HG03571 (cell line): ENCODE data around the gene CAMKK2.
"Not testable (repeated sequence)": the region's sequence is repeated elsewhere in the genome, so short reads cannot be mapped to it uniquely, and the experiment has no call there.

ENCODE experiments used
- ATAC-seq: cut with Tn5 transposase; IDR thresholded peaks from one replicate; pipeline ENCODE4 v1.9.1; 2021; ENCODE audit not compliant: unreplicated experiment

Gene CAMKK2

GRCh38 chr12:121296618-121297434, at the start of gene CAMKK2:
TSS of gene CAMKK2 (minus strand) at chr12:121296709. CDS start at chr12:121274526, 22,183 bp downstream.
- ATAC-seq: peak; percentile 73

DNA sequence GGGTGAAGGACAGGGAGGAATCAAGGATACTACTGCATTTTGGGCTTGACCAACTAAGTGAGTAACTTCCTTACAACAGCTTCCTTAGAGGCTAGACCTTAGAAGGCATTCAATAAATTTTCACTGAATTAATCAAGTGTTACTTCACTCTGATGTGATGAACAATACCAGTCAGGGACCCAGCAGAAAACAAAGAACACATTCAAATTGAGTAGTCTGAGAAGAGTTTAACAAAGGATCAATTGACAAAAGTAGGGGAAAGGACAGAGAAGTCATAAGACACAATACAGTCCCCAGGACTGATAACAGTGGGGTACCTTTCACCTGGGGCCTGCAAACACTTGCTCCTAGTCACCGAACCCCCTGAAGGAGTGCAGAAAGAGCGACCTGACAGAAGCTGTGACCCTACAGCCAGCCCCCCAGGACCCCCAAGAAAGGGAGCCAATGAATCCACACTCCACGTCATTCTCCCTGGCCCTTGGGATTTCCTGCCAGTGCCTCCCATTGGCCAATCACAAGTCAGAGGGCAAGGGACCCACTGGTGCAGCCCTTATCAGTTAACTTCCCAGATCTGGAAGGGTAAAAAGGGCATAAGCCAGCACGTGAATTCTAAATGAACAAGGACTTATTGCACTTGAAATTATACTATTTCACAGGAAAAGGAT, 48.8 kb upstream of the CAMKK2 start:
- no peak for ATAC-seq

DNA sequence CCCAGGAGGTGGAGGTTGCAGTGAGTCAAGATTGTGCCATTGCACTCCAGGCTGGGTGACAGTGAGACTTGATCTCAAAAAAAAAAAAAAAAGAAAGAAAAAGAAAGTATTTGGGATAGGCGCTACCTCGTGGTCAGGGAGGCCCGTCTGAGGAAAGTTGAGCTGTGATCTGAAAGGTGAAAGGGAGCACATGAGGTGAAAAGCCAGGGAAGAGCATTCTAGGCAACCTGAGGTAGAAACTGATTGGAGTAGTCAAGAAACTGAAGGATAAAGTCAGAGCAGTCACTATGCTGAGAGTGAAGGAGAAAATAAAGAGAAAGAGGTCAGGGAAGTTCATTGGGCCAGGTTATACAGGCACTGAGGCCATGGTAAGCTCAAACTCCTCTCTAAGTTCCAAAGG, 48.0 kb upstream of the CAMKK2 start:
- ATAC-seq: no peak

DNA sequence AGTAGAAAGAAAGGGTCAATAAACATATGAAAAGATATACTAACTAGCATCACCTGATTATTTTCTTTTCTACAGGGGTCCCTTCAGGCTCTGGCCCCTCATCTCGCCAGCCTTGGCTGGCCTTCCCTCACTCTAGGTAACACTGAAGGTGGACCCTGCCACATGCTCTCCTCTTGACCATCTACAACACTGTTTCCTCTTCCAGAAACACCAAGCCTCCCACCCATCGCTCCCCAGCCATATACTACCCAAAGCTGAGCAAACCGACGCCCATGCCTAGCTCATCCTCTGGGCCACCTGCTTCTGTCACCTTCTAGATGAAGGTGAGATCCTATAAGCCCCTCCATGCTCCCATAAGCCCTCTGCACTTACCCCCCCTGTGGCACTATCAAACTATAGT, 40.9 kb upstream of the CAMKK2 start:
- ATAC-seq: no peak

- ATAC-seq: no peak
These were observed 38.2 kb upstream of the CAMKK2 start for GRCh38 chr12:121334513-121335343.

GRCh38 chr12:121333747-121334146, 37.2 kb upstream of the CAMKK2 start:
- no peak for ATAC-seq

GRCh38 chr12:121331248-121331647, 34.7 kb upstream of the CAMKK2 start:
- no peak for ATAC-seq

DNA sequence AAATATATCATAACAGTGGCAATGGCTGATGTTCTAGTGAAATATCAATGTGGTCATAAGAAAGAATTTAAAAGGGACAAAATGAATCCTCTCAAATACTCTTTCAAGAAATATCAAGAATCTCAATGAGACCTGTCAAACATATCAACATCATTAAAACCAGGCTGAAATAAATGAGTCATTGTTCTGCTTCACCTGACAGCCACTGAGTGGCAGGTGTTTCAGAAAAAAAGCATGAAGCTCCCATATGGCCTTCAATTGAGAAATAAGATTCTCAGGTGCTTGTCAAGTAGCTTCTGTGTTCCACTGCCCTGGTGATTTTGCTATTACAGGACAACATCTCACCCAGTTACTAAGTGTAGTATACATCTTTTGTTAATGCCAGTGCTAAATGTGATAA, 34.2 kb upstream of the CAMKK2 start:
- ATAC-seq: no peak

- ATAC-seq: no peak
These were observed 33.7 kb upstream of the CAMKK2 start for GRCh38 chr12:121330195-121330594.

DNA sequence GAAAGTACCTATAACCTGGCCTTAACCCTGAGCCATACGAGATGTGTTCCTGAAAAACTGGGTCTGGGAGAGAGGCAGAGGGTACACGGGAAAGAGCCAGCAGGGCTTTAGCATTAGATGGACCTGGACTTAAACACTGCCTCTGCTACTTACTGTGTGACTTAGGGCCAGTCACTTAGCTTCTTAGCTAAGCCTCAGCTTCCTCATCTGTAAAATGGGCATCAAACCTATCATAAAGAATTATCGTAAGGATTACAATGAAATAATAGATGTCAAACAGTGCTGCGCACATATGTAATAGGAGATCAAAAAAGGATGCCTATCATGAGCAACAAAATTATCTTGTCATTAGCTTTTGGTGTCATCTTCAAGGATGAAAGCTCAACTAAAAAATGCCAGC, 32.1 kb upstream of the CAMKK2 start:
- no peak for ATAC-seq

DNA sequence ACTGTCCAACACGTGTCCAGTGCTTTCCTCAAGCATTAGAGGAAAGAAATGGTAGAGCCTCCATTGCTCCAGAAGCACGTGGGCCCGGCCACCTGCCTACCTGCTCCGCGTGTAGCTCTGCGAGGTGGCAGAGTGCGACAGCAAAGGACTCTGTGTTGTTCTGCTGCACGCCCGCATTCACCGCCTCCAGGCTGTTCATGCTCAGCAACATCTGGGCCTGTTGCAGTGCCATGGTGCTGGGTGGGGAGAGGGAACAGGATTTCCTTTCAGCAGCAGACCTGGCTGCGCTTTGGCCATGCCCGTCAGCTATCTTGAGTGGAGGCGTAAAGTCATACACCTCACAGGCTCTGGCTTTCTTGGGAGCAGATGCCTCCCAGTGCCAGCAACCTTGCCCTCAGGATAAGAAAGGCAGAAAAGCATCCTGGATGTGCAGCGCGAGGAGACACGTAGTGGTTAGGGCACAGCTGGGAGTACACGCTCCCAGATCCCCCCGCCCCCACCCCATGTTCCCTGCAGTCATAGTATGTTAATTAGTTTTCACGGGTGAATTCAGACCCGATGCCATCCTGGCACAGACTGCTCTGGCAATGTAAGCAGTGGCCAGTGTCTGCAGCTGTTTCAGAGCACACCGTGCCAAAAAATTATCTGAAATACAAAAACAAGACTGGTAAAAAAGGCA, 30.6 kb upstream of the CAMKK2 start:
- ATAC-seq: no peak

- ATAC-seq: no peak
These were observed 29.4 kb upstream of the CAMKK2 start for GRCh38 chr12:121325922-121326396.

GRCh38 chr12:121323908-121324307, 27.4 kb upstream of the CAMKK2 start:
- no peak for ATAC-seq

DNA sequence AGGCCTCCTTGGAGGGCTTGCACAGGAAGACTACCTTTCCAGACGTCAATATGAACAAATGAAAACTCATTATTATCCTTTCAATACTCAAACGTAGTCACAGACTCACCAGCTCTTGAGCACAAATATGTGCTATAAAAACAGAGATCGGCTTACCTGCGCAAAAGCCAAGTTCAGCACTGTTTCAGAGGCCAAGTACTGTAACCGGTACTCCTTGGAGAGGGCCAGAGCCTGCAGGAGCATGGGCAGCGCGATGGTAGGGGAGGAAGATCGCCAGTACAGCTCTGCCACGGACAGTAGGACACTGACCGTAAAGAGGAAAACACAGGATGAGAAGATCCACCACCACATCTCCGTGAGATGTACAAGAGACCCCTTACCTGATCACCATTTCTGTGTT, 21.6 kb upstream of the CAMKK2 start:
- ATAC-seq: no peak

DNA sequence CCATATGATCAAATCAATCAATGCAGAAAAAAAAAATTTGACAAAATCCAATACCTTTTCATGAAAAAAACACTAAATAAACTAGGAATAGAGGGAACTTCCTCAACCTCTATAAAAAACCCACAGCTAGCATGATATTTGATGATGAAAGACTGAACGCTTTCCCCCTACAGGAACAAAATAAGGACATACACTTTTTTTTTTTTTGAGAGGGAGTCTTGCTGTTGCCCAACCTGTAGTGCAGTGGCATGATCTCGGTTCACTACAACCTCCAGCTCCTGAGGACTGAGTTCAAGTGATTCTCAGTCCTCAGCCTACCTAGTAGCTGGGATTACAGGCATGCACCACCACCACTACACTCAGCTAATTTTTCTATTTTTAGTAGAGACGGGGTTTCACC, 17.9 kb upstream of the CAMKK2 start:
- no peak for ATAC-seq

- not testable (repeated sequence) for ATAC-seq
These were observed 13.7 kb upstream of the CAMKK2 start for GRCh38 chr12:121310231-121310630.

DNA sequence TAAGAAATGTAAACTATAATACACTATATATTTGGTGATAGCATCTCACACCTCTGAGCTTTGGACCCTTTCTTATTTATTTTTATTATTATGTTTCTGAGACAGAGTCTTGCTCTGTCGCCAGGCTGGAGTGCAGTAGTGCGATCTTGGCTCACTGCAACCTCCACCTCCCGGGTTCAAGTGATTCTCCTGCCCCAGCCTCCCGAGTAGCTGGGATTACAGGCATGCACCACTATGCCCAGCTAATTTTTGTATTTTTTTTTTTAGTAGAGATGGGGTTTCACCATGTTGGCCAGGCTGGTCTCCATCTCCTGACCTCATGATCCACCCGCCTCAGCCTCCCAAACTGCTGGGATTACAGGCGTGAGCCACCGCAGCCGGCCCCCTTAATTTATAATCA, 10.9 kb upstream of the CAMKK2 start:
- ATAC-seq: not testable (repeated sequence)

DNA sequence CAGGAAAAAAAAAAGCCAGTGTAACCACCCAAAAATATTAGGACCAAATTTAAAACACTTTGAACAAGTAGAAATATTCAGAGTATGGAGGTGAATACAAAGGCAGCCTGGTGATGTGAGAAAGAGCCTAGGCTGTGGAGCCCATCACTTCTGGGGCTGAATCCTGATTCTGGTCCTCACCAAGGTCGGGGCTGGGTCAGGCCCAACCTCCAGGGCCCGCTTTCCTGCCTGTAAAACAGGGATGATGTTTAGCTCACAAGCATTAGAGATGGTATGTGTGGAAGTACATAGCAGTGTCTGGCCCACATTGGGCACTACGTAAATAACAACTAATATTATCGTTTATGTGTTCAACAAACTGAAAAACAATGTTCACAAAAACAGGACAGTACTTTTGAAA, 7.8 kb upstream of the CAMKK2 start:
- no peak for ATAC-seq

DNA sequence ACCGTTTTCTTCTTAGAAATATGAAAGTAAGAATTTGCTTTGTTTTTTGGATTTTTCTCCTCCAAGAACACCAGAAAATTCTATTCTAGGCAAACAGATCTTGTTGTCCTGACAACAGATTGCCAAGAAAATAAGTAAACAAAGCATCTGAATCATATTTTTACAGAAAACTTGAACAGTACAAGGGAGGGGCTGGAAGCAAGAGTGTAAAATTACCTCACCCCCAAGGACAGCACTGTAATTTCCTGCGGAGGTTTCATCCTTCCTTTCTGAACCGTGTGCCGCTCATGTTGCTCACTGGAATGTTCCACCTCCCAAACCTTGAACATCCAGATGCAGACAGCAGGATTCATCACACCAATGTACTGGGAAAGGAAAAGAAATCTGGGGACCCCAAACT, 5.4 kb upstream of the CAMKK2 start:
- ATAC-seq: no peak

GRCh38 chr12:121300083-121300819, 3.7 kb upstream of the CAMKK2 start:
- no peak for ATAC-seq
